Gastroesophageal sphincter (tissue), 4 donors: ENCODE results near the gene RPRD1B. TPM values are rescaled to one million over a fixed set of nuclear protein-coding genes. Genes with fewer than 3 reads are reported as not detected.

Source experiments
- ATAC-seq: fragments of 150-250 bp; one replicate; pipeline ENCODE4 v1.9.1; 2016; ENCODE audit warnings: mild to moderate bottlenecking, moderate library complexity
- H3K27ac ChIP-seq, 4 donors: fragments of 200-600 bp; sonication (generic) in 3 of 4; 1 replicate in 3 of 4; 2 replicates in 1 of 4; pipeline ENCODE4 v1.5.1; 2016 to 2019
- H3K27me3 ChIP-seq: fragments of 200-600 bp; sonication (generic); one replicate; pipeline ENCODE4 v1.5.1; 2019
- H3K36me3 ChIP-seq, 2 donors: fragments of 200-600 bp; sonication (generic); one replicate each; pipeline ENCODE4 v1.5.1; 2019; ENCODE audit warnings: control low read depth in 1 of 2
- H3K4me1 ChIP-seq, 3 donors: fragments of 200-600 bp; sonication (generic); 1 replicate in 2 of 3; 2 replicates in 1 of 3; pipeline ENCODE4 v1.5.1; 2016 to 2019; ENCODE audit warnings: control low read depth in 2 of 3
- H3K4me3 ChIP-seq, 2 donors: fragments of 200-600 bp; sonication (generic); one replicate each; pipeline ENCODE4 v1.5.1; 2019; ENCODE audit warnings: mild to moderate bottlenecking in 1 of 2, moderate library complexity in 1 of 2
- H3K9me3 ChIP-seq, 3 donors: fragments of 200-600 bp; sonication (generic); one replicate each; pipeline ENCODE4 v1.5.1; 2017 to 2019; ENCODE audit warnings: control low read depth in 2 of 3
- CTCF ChIP-seq, 4 experiments: fragments of 200-600 bp in 2 of 4; fragments of 450-650 bp in 2 of 4; sonication (generic) in 1 of 4; IDR thresholded peaks; one replicate each; pipeline ENCODE4 v1.5.1; 2017 to 2019; ENCODE audit warnings: antibody characterized with exemption in 4 of 4, mild to moderate bottlenecking in 2 of 4, moderate library complexity in 2 of 4
- EP300 ChIP-seq: sonication (generic); formaldehyde crosslinking; IDR thresholded peaks from one replicate; pipeline ENCODE4 v1.6.1; 2017; ENCODE audit warnings: antibody characterized with exemption, mild to moderate bottlenecking
- POLR2A ChIP-seq, 2 donors: fragments of 450-650 bp; IDR thresholded peaks; one replicate each; pipeline ENCODE4 v1.6.1; 2017; ENCODE audit warnings: antibody characterized with exemption in 2 of 2, mild to moderate bottlenecking in 2 of 2, moderate library complexity in 1 of 2
- POLR2AphosphoS5 ChIP-seq: sonication (generic); formaldehyde crosslinking; IDR thresholded peaks from one replicate; pipeline ENCODE4 v1.6.1; 2017; ENCODE audit warnings: antibody characterized with exemption
- WGBS, 2 donors: methylation state at CpG; one replicate each; pipeline ENCODE4 v1.1.5; 2018; ENCODE audit warnings: low coverage in 1 of 2; 5-methylcytosine and 5-hydroxymethylcytosine counted together
- total RNA-seq, 4 donors: library from RNA; depleted of rRNA; stranded (reverse); fragments of >200 nt; gene quantifications; one replicate each; pipeline ENCODE4 v1.1.0, GENCODE V29; 2016

RPRD1B gene
- total RNA-seq, 4 donors from 2014 or later = 17.1 to 26.8 (median 23.7) TPM

- H3K36me3 ChIP-seq = peaks cover 0 to 28% of the 10 kb centered on the region in 2 donors
- no peak for ATAC-seq
- peaks cover 5 to 75% (median 36%) of the 10 kb centered on the region in 3 donors for H3K4me1 ChIP-seq
- whole genome bisulfite sequencing, 2 donors = 14 to 25% methylated on average over 2 to 4 of the region's 4 CpGs
- H3K27ac ChIP-seq = peak overlapping the region; percentile 37 to 79 (median 68)
- TF ChIP-seq CTCF (IDR thresholded peaks at IDR 0.05) (no peak), POLR2A (IDR thresholded peaks at IDR 0.05) (no peak), POLR2AphosphoS5 (no peak), EP300 (no peak)
- H3K4me3 ChIP-seq = no peak overlapping the region
- H3K27me3 ChIP-seq = no peaks in the 10 kb centered on the region
- no peaks in the 10 kb centered on the region for H3K9me3 ChIP-seq
These were observed 42.2 kb upstream of the RPRD1B start for GRCh38 chr20:37991157-37991866.

- TF ChIP-seq EP300 = no peak
- TF ChIP-seq POLR2A (IDR thresholded peaks at IDR 0.05) = no peak
- TF ChIP-seq POLR2AphosphoS5 = no peak
- TF ChIP-seq CTCF (IDR thresholded peaks at IDR 0.05) = no peak
- WGBS, 2 donors = 86% methylated on average over 4 of the region's 4 CpGs; no CpG with 5 or more reads in 1 of the 2 donors
- H3K9me3 ChIP-seq = no peaks in the 10 kb centered on the region
- no peak overlapping the region for H3K4me3 ChIP-seq
- peaks cover 0 to 34% of the 10 kb centered on the region in 2 donors for H3K36me3 ChIP-seq
- H3K4me1 ChIP-seq = peaks cover 5 to 69% (median 31%) of the 10 kb centered on the region in 3 donors
- no peaks in the 10 kb centered on the region for H3K27me3 ChIP-seq
- ATAC-seq = no peak
- peak overlapping the region; percentile 2 to 79 (median 68) for H3K27ac ChIP-seq
These were observed 41.6 kb upstream of the RPRD1B start for GRCh38 chr20:37991908-37992307.

GRCh38 chr20:37992802-37993409 is 40.6 kb upstream of the RPRD1B start:
- Histone ChIP-seq H3K36me3 (peaks cover 0 to 44% of the 10 kb centered on the region in 2 donors), H3K9me3 (no peaks in the 10 kb centered on the region), H3K27ac (peak overlapping the region in 3 of 4 donors; percentile 63 to 79 (median 72)), H3K4me3 (no peak overlapping the region), H3K27me3 (no peaks in the 10 kb centered on the region), H3K4me1 (peaks cover 5 to 59% (median 23%) of the 10 kb centered on the region in 3 donors)
- peak in 3 of 4 experiments; percentile 11 to 75 (median 15) for TF ChIP-seq CTCF (IDR thresholded peaks at IDR 0.05)
- TF ChIP-seq EP300 = no peak
- no peak for TF ChIP-seq POLR2A (IDR thresholded peaks at IDR 0.05)
- TF ChIP-seq POLR2AphosphoS5 = peak; percentile 15
- peak; percentile 66 for ATAC-seq
- WGBS, 2 donors = 50 to 70% methylated on average over 2 to 3 of the region's 5 CpGs

- WGBS, 2 donors = 33 to 87% methylated on average over 1 to 3 of the region's 4 CpGs
- no peak for ATAC-seq
These were observed 39.0 kb upstream of the RPRD1B start for GRCh38 chr20:37994512-37994911.

More at GRCh38 chr20:37994512-37994911, 39.0 kb upstream of the RPRD1B start:
- H3K36me3 ChIP-seq = peaks cover 0 to 60% of the 10 kb centered on the region in 2 donors
- H3K9me3 ChIP-seq = no peaks in the 10 kb centered on the region
- peaks cover 5 to 43% (median 21%) of the 10 kb centered on the region in 3 donors for H3K4me1 ChIP-seq
- no peaks in the 10 kb centered on the region for H3K27me3 ChIP-seq
- TF ChIP-seq POLR2A (IDR thresholded peaks at IDR 0.05) (no peak), CTCF (IDR thresholded peaks at IDR 0.05) (no peak)
- no peak overlapping the region for H3K4me3 ChIP-seq
- no peak overlapping the region for H3K27ac ChIP-seq
